ENCODE measurements around the gene A2M. TPM values are rescaled to one million over a fixed set of nuclear protein-coding genes. Genes with fewer than 3 reads are reported as not detected.

Gene A2M
- total RNA-seq, 1 donor from 2014 or later: 180 TPM

- no peak for DNase-seq
Observed at GRCh38 chr12:9033265-9033887, 82.3 kb downstream of the A2M start.

DNA sequence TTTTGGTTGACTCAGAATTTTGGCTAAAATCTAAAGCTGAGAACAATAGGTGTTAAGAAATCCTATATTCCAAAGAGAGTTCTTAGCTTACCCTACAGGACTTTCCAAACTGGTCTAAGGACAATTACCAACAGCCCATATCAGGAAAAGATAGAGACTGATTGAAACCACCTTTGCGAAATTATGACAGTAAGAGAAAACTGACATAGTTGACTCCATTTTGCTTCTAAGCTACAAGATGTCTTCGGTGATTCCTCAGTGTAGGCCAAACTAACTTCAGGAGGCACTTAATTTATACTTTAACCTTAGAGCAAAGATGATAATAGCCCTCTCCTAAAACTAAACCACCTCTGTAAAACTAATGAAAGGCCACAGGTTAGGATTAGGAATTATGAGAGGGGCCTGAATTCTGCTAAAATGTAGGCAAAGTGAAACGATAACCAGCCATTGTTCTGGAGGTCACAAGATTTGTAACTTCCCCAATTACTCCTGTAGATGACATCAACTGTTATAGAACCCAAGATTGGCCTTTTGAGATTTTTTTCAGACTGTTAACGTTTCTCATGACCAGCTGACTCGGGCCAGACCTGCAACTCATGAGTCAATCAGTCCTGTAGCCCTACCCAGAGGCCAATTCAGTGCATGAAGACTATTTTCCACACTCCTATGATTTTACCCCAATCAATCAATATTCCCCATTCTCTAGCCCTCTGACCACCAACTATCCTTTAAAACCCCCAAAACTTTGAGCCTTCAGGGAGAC, 83.3 kb downstream of the A2M start:
- DNase-seq: no peak

DNA sequence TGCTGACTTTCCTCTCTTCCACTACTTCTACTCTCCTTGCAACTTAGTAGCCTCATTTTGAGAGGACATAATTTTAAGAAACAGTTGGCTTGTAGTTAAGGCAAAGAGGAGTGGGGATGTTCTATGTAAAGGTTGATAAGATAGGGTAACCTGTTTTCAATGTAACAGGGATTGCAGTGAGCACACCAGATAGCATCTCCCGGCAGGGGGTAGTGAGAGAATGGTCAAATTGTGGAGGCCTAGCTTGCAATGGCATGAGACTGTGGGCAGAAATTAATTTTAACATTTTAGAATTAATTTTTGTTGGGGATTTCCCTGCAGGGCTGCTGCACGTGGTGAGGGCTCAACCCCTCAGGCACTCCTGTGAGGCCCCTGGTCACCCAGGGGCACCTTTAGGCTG, 84.9 kb downstream of the A2M start:
- no peak for DNase-seq

- DNase-seq: no peak
Observed at GRCh38 chr12:9027161-9028059, 88.3 kb downstream of the A2M start.

DNA sequence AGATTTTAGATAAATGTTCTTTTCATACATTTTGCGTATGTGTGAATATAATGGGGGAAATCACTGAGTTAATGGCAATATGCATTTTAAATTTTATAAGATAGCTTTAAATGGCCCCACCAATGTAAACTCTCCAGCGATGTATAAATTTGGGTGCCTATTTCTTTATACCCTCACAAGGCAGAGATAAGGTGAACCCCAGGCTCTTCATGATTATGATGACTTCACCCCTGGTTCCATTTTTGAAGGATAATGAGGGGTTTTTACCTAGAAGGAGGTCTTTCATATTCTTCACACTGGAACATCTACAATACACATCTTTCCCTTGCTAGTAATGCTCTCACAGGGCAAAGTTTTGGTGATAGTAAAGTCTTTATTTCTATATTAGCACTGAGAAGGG, 91.2 kb downstream of the A2M start:
- DNase-seq: no peak

DNA sequence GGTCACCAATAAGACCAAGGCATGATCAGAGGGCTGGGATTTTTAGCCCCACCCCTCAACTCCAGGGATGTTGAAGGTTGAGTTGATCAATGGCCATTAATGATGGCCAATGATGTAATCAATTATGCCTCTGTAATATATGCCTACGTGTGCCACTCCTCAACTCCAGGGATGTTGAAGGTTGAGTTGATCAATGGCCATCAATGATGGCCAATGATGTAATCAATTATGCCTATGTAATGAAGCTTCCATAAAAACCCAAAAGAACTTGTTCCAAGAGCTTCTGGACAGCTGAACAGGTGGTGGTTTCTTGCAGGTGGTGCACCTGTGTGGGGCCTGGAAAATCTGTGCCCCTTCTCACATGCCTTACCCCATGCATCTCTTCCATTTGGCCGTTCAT, 93.1 kb downstream of the A2M start:
- no peak for DNase-seq

Other genes starting within 250 kb of the A2M start
- gene PHC1, start 201.4 kb downstream of the A2M start, total RNA-seq: 15.0 and 20.6 TPM in 2 replicates
- 111 and 155 TPM in 2 replicates for gene M6PR, start 166.3 kb downstream of the A2M start, total RNA-seq
- gene KLRG1, start 126.4 kb downstream of the A2M start, total RNA-seq: 0.68 and 0.70 TPM in 2 replicates
- gene PZP, start 92.5 kb upstream of the A2M start, total RNA-seq: 0.70 and 2.4 TPM in 2 replicates

Measured in dermis blood vessel endothelial cell (primary cell).